ENCODE measurements around the gene PRDM16. TPM values are rescaled to one million over a fixed set of nuclear protein-coding genes. Genes with fewer than 3 reads are reported as not detected.

The PRDM16 gene
- total and polyA plus RNA-seq, 2 donors (not counting 1 experiment from before 2014, with no cell fraction given), result 0.03 to 0.12 TPM

- Histone ChIP-seq H3K9me3 (ENCODE audit: control extremely low read depth in 1 of 3, control insufficient read depth in 2 of 3, insufficient read depth in 1 of 3, low read length in 2 of 3) (peaks cover 0 to 42% (median 4%) of the 10 kb centered on the region in 3 donors), H3K27me3 (replicated peaks in 1 of 4; ENCODE audit: control extremely low read depth in 1 of 4, control insufficient read depth in 3 of 4, insufficient read depth in 4 of 4, low read length in 3 of 4) (no peaks in the 10 kb centered on the region), H3K79me2 (ENCODE audit: control insufficient read depth, insufficient read depth, low read length) (no peaks in the 10 kb centered on the region), H3K4me2 (replicated peaks; ENCODE audit: low read depth, low read length, poor library complexity, severe bottlenecking) (no peak overlapping the region), H3K36me3 (replicated peaks in 1 of 2; ENCODE audit: control extremely low read depth in 1 of 2, control insufficient read depth in 1 of 2, extremely low read depth in 1 of 2, insufficient read depth in 2 of 2, low read length in 1 of 2) (no peaks in the 10 kb centered on the region), H4K20me1 (ENCODE audit: control insufficient read depth, insufficient read depth, low read length, poor library complexity, severe bottlenecking) (no peaks in the 10 kb centered on the region), H3K4me1 (ENCODE audit: control insufficient read depth in 2 of 2, insufficient read depth in 2 of 2, low read length in 2 of 2) (no peaks in the 10 kb centered on the region), H3K9ac (ENCODE audit: low read length) (no peak overlapping the region), H3K4me3 (ENCODE audit: control extremely low read depth in 1 of 5, extremely low read depth in 1 of 5, insufficient read depth in 1 of 5, low read depth in 2 of 5, low read length in 4 of 5) (no peak overlapping the region), H2AFZ (ENCODE audit: insufficient read depth, low read depth, low read length, poor library complexity, severe bottlenecking) (no peak overlapping the region), H3K27ac (ENCODE audit: low read length in 2 of 2) (no peak overlapping the region)
- intact Hi-C loops (cut with micrococcal nuclease), result no loop called here
- DNase-seq (no peak), ATAC-seq (ENCODE audit: low read depth) (no peak)
- WGBS (ENCODE audit: insufficient coverage), result 96% methylated on average over 32 of the region's 33 CpGs
- Mint-ChIP-seq H3K9me3 (ENCODE audit: insufficient read depth) (peaks cover 2% of the 10 kb centered on the region), H3K4me1 (no peaks in the 10 kb centered on the region), H3K27ac (no peak overlapping the region), H3K27me3 (no peaks in the 10 kb centered on the region), H3K4me3 (no peak overlapping the region)
- ChIA-PET POLR2A (no interaction called here), CTCF (no interaction called here)
- TF ChIP-seq EZH2 (IDR thresholded peaks at IDR 0.05; ENCODE audit: borderline replicate concordance, insufficient read depth, low read depth, low read length, poor library complexity, severe bottlenecking) (no peak), CTCF (IDR thresholded peaks at IDR 0.05) (no peak)
Observed at GRCh38 chr1:3412376-3412775, 343.4 kb downstream of the PRDM16 start.

DNA sequence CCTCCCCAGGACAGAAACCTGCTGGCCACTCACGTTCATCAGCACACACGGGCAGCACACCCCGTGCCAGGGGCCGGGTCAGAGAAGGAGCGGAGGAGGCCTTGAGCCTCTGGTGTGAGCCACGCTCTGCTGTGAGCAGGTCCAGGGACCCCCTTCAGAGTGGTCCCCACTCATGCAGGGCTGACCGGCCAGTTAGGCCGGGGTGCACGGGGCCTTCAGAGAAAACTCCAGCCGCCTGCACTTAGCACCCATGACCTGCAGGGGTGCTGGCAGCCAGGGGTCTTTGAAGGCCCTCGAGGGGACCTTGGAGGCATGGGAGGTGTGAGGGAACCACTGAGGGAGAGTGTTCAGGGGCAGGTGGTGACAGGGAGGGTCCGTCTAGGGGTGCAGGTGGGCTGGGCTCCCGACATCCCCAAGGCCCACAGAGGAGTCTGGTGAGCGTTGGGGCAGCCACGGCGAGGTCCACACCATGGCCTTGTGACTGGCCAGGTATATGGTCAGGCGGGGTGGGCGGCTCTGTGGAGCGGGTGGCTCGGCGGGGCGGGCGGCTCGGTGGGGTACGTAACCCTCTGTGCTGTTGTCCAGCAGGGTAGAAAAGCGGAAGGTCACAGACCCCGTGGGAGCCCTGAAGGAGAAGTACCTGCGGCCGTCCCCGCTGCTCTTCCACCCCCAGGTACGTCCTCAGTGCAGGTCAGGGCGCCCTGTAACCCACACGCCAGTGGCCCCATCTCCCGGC, 345.1 kb downstream of the PRDM16 start:
- H3K9ac ChIP-seq (ENCODE audit: low read length), result no peak overlapping the region
- H3K4me3 Mint-ChIP-seq, result no peak overlapping the region
- no peaks in the 10 kb centered on the region for H3K27me3 Mint-ChIP-seq
- TF ChIP-seq EZH2 (IDR thresholded peaks at IDR 0.05; ENCODE audit: borderline replicate concordance, insufficient read depth, low read depth, low read length, poor library complexity, severe bottlenecking), result no peak
- H3K27me3 ChIP-seq (replicated peaks in 1 of 4; ENCODE audit: control extremely low read depth in 1 of 4, control insufficient read depth in 3 of 4, insufficient read depth in 4 of 4, low read length in 3 of 4), result no peaks in the 10 kb centered on the region
- no peak overlapping the region for H3K27ac ChIP-seq (ENCODE audit: low read length in 2 of 2)
- no peaks in the 10 kb centered on the region for H3K36me3 ChIP-seq (replicated peaks in 1 of 2; ENCODE audit: control extremely low read depth in 1 of 2, control insufficient read depth in 1 of 2, extremely low read depth in 1 of 2, insufficient read depth in 2 of 2, low read length in 1 of 2)
- no peaks in the 10 kb centered on the region for H4K20me1 ChIP-seq (ENCODE audit: control insufficient read depth, insufficient read depth, low read length, poor library complexity, severe bottlenecking)
- no peak overlapping the region for H3K4me2 ChIP-seq (replicated peaks; ENCODE audit: low read depth, low read length, poor library complexity, severe bottlenecking)
- intact Hi-C loops (cut with micrococcal nuclease), result no loop called here
- WGBS (ENCODE audit: insufficient coverage), result 93% methylated on average over 33 of the region's 34 CpGs
- DNase-seq (no peak), ATAC-seq (ENCODE audit: low read depth) (no peak)
- peaks cover 2% of the 10 kb centered on the region for H3K9me3 Mint-ChIP-seq (ENCODE audit: insufficient read depth)
- no peak overlapping the region for H3K4me3 ChIP-seq (ENCODE audit: control extremely low read depth in 1 of 5, extremely low read depth in 1 of 5, insufficient read depth in 1 of 5, low read depth in 2 of 5, low read length in 4 of 5)
- H3K4me1 ChIP-seq (ENCODE audit: control insufficient read depth in 2 of 2, insufficient read depth in 2 of 2, low read length in 2 of 2), result no peaks in the 10 kb centered on the region
- CTCF ChIA-PET, result no interaction called here
- peaks cover 0 to 43% (median 4%) of the 10 kb centered on the region in 3 donors for H3K9me3 ChIP-seq (ENCODE audit: control extremely low read depth in 1 of 3, control insufficient read depth in 2 of 3, insufficient read depth in 1 of 3, low read length in 2 of 3)
- H3K27ac Mint-ChIP-seq, result no peak overlapping the region
- H3K4me1 Mint-ChIP-seq, result no peaks in the 10 kb centered on the region
- no peak overlapping the region for H2AFZ ChIP-seq (ENCODE audit: insufficient read depth, low read depth, low read length, poor library complexity, severe bottlenecking)
- POLR2A ChIA-PET, result no interaction called here
- H3K79me2 ChIP-seq (ENCODE audit: control insufficient read depth, insufficient read depth, low read length), result no peaks in the 10 kb centered on the region
